GM20431 (cell line): ENCODE measurements around the gene RPGRIP1L.

Experiments used
- in situ Hi-C: fragments of 300-500 bp; cut with MseI, MboI; formaldehyde crosslinking; loops from one replicate; pipeline ENCODE4 v1.15.0; 2020; ENCODE audit warnings: low sequenced_read_pairs; ENCODE audit not compliant: unreplicated experiment

The RPGRIP1L gene

DNA sequence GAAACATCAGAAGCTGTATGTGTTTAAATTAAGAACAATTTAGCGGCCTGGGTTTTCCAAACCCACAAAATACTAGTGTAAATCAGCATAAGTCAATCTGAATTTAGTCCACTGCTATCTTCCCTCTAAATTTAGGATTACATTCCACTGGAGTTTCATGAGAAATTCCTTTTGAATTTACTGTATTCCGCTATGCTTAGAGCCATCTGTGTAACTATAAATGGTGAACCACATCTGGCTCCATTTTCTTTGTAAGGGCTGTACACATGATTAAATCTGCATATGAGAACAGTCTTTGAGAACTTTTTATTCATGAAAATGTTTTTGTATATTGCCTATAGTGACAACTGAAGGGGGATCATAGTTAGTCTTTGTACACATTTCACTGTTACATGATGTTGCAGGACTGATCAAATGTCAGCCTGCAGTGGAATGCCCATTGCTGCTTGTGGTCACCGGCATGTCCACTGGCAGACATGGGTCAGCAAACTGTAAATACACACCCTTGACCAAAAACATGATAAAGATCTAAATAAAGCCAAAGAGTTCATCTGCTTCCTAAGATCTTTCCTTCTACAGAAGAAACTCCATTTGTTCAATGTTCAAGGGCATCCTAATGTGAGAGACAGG lies 36.8 kb downstream of the RPGRIP1L start:
- in situ Hi-C loops, result no loop called here

DNA sequence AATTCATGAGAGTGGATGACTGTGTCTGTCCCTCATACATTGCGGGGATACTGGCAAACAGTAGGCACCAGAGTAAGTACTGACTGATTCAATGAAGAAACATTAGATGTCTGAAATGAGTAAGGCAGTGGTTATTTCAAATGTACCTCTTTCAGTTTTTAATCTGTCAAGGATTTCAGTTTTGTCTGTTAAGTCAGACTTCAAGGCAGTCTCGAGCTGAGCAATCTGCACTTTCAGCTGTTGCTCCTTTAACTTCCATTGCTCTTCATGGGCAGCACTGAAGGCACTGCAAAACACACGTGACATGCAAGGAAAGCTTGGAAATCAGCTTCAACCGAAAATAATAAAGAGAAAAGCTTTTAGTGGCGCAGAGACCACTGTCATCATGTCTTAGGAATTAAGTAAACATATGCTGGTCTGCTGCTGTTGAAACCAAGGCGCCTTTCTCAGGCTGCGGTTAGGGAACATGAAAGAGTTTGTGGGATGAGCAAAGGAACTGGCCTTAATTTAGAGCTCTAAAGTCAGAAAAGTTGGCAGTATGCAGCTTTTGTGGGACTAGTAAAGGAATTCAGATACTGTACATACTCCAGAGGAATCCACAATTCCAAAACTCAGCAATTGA lies 38.8 kb downstream of the RPGRIP1L start:
- in situ Hi-C loops, result no loop called here

GRCh38 chr16:53662072-53662471 lies 41.6 kb downstream of the RPGRIP1L start:
- in situ Hi-C loops, result no loop called here

GRCh38 chr16:53654946-53655345 lies 48.7 kb downstream of the RPGRIP1L start:
- in situ Hi-C loops, result no loop called here

GRCh38 chr16:53651357-53651756 lies 52.3 kb downstream of the RPGRIP1L start:
- in situ Hi-C loops, result no loop called here

GRCh38 chr16:53646506-53646905 lies 57.2 kb downstream of the RPGRIP1L start:
- in situ Hi-C loops, result no loop called here

DNA sequence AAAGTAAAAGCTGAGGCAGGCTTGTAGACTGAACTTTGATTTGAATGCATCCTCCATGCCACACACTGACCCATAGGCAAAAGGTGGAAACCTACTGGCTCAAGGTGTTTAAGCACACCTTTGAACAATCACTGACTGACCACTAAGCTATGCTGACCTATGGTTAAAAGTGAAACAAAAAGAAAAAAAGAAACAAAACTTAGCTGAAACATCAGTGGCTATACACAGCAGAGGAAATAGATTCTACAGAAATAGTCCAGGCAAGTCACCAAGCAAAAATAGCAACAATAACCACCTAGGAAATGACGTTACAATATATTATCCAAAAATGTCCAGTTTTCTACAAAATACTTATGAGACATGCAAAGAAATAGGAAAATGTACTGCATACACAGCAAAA lies 60.2 kb downstream of the RPGRIP1L start:
- in situ Hi-C loops, result no loop called here

DNA sequence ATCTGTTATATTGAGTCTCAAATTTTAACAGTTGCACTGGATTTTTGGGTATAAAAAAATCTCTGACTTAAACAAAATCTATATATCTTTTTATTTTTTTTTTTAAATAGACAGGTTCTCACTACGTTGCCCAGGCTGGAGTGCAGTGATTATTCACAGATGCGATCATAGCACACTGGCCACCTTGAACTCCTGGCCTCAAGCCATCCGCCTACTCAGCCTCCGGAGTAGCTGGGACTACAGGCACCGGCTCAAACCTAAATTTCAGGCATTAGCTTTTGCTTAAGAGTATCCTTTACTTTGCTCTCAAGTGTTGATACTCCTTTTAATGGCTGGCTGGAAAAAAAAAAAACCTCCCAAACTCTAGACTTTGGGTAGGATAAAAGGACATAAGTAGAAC lies 61.6 kb downstream of the RPGRIP1L start:
- in situ Hi-C loops, result no loop called here

GRCh38 chr16:53636978-53637377 lies 66.7 kb downstream of the RPGRIP1L start:
- in situ Hi-C loops, result no loop called here

DNA sequence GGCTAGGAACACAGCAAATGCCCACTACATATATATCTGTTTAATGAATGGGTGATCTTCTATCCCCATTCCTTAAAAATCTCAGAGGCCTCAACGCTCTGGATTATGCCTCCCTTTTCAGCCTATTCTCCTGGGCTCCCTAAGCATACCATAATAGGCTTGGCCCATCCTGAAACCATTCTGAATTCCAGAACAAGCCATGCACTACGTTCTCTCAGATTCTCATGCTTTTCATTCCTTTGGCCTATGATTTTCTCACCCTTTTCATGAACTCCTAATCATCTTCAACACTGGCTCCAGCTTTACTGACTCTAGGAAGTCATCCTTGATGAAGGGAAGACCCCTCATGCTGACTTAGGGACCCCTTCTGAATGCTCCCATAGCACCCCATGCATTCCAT lies 71.1 kb downstream of the RPGRIP1L start:
- in situ Hi-C loops, result no loop called here

DNA sequence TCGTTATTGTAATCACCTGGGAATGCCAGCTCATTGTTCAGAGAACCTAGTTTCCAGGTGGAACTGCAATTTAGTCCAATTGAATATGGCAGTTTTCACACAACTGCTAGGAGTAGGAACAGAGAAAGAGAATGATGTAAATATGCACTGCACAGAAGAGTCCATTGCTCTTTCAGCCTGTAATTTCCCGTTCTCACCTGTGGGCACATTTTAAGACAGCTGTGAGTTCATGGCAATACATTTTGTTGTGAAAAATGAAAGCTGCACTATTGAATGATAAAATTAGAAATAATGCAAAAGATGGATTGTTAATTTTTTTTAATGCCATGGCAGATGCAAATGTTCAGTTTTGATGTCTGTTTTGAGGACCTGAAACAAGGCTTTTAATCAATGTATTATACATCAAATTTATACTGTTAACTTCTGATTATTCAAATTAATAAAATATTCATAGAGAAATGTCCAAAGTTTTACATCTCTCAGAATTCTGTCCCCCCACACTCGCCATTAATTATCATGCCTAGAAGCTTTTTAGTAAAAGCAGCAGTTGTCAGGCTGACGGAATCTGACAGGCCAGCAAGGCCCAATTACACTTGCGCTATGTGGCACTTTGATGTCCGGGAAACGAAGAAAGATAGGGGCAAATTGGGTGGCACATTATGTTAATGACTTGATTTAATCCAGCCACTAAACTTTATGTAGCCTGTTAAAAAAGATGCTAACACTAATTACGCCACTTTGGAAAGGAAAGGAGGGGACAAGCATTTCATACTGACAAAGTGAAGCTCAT lies 72.2 kb downstream of the RPGRIP1L start:
- in situ Hi-C loops, result no loop called here

DNA sequence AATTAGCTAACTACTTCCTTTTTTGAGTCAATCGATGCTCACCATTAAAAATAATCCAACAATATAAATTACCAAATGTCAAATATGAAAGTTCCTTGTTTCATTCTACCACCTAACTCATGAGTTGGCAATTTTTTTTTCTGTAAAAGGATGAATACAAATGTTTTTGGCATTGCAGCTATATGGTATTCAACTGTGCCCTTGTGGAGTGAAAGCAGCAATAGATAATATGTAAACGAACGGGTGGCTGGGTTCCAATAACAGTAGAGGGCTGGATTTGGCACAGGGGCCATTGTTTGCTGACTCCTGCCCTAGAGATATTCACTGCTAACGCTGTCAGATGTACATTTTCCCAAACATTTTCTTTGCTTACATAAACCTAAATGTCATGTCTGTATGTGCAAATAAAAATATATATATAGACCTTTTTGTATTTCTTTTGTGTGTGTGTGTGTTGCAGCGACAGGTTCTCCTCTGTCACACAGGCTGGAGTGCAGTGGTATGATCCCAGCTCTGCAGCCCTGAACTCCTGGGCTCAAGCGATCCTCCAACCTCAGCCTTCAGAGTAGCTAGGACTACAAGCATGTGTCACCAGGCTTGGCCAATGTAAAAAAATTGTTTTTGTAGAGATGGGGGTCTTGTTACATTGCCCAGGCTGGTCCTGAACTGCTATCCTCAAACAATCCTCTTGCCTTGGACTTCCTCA lies 73.9 kb downstream of the RPGRIP1L start:
- in situ Hi-C loops, result no loop called here

DNA sequence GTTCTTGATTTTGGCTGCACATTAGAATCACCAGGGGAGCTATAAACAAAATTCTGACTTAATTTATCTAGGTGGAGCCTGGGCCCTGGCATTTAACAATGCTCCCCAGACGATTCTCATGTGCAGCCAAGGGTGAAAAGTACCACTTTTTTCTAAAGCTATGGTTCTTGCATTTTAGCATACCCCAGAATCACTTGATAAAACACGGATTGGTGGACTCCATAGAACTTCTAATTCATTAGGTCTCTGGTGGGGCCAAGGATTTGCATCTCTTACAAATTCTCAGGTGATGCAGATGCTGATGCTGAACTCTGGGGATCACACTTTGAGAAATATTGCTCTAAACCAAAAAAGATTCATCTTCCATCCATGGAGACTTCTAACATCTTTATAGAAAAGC lies 74.5 kb downstream of the RPGRIP1L start:
- in situ Hi-C loops, result no loop called here

DNA sequence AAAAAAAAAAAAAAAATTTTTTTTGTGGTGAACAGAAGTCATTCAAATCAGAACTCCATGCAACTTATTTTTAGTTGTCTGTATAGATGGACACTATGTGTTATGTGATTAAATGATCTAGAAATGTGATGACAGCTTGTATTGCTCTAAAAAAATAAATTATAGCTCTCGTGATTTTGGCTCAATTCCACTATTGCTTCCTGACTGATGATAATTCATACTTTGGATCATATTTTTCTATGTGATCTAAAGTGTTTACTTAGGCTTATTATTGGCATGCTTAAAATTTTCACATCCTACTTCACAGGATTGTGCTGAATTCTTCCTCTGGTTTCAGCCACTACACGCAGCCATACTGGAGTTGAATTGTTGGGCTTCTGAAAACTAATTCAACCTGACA lies 76.8 kb downstream of the RPGRIP1L start:
- in situ Hi-C loops, result no loop called here

- in situ Hi-C loops, result no loop called here
Measured at GRCh38 chr16:53626161-53626560, 77.5 kb downstream of the RPGRIP1L start.

- in situ Hi-C loops, result no loop called here
Measured at GRCh38 chr16:53625221-53625620, 78.4 kb downstream of the RPGRIP1L start.

DNA sequence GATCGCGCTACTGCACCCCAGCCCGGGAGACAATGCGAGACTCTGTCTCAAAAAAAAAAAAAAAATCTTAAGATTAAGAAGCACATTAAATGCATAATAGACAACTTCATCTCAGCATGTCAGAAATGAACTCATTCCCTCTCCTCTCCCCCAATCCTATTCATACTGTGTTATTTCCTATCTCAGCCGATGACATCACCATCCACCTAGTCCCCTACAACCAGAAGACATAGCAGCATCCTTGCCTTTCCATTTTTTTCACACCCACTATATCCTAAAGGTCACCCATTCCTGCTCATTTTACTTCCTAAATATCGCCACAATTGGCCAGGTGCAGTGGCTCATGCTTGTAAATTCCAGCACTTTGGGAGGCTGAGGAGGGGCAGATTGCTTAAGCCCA lies 81.3 kb downstream of the RPGRIP1L start:
- in situ Hi-C loops, result no loop called here

DNA sequence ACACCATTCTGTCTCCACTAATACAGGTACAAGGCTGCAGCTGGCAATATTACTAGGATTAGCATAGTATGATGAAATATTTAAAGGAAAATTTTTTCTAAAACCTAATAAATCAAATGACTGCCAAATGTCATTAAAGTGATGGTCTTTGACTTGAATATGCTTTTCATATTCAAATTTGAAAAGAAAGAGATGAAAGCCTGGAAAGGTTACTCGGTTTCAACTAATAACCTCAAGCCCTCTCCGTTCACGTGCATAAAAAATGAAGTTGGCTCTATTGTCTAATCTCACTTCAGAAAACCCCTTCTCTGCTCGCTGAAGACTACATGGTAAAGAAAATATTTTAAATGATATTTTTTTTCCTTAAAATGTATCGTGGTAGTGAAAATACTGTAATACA lies 83.2 kb downstream of the RPGRIP1L start:
- in situ Hi-C loops, result no loop called here

DNA sequence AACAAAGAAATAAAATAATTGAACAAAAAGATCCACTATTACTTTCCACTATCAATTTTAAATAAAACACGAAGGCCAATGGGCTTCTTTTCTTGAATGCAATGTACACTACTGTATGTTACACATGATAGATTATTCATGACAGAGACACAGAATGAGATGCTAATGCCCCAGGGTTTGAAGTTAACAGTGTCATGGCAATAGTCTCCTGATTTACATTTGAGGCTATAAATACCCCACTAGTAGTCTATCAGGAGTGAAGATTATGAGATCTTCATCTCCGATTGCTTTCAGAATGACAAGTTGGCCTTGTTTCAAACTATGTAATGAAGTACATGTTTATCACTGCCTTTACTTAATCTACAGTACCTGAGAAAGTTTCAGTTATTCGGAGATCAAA lies 84.4 kb downstream of the RPGRIP1L start:
- in situ Hi-C loops, result no loop called here

GRCh38 chr16:53614346-53614745 lies 89.3 kb downstream of the RPGRIP1L start:
- in situ Hi-C loops, result no loop called here

- in situ Hi-C loops, result no loop called here
Measured at GRCh38 chr16:53612003-53612402, 91.7 kb downstream of the RPGRIP1L start.
